NCI-H1694 treated with DMSO at 0.1 percent for 48 hours (cell line): ENCODE results near the gene QRICH1.

Experiments used
- DNase-seq: peaks from one replicate; lab custom pipeline; 2025; lab: John Stamatoyannopoulos, UW

QRICH1 gene

DNA sequence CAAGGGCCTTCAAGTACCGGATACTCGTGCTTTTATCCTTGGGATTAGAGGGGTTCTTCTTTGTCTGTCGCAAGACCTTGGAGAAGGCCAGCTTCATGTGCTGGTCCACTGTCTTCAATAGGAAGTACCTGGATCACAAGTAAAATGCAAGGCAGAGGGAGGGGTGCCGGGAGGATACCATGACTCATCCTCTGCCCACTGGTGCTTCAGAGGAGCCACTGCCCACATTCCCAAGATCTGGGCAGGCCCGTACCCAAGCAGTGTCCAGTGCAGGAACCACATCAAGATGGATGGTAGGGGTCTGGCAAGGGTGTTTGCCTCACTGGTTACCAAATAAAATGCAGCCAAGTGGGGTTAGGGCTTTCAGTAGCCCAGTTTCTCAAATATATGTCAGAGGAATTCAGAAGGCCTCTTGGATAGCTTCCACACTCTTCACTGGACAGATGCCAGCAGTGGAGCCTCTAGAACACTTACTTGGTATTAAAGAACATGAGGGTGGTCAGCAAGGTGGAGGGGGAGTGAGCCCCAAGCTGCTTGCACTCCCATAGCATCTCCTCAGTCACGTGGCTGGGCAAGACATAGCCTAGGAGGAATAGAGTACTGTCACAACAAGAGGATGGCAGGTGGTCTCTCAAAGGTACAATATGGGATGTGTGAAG is 61.1 kb downstream of the QRICH1 start:
- no peak for DNase-seq

- no peak for DNase-seq
Measured at GRCh38 chr3:49030321-49030720, 63.5 kb downstream of the QRICH1 start.

GRCh38 chr3:49029563-49029884 is 64.3 kb downstream of the QRICH1 start:
- no peak for DNase-seq

- DNase-seq: peak; percentile 68
Measured at GRCh38 chr3:49028673-49029562, 65.0 kb downstream of the QRICH1 start, which contains the start of gene IMPDH2. TSS of gene IMPDH2 (minus strand) at chr3:49029398. CDS start at chr3:49029350, 48 bp downstream.

DNA sequence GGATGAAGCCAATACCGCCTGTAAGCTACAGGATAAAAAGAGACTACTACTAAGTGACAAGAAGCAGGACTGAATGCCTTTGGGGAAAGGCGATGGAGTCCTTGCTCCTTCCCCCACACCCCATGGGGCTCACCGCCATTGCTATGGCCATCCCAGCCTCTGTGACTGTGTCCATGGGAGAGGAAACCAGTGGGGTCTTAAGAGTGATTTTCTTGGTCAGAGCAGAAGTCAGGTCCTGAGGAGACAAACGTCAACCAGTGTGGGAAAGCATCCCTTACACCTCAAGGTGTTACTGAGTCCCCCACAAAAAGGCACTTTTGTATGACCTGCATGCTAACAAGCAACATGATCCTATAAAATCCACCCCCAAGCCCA is 65.6 kb downstream of the QRICH1 start:
- DNase-seq: no peak

- DNase-seq: no peak
Measured at GRCh38 chr3:49027634-49028033, 66.2 kb downstream of the QRICH1 start.

GRCh38 chr3:49026536-49026935 is 67.3 kb downstream of the QRICH1 start:
- no peak for DNase-seq

DNA sequence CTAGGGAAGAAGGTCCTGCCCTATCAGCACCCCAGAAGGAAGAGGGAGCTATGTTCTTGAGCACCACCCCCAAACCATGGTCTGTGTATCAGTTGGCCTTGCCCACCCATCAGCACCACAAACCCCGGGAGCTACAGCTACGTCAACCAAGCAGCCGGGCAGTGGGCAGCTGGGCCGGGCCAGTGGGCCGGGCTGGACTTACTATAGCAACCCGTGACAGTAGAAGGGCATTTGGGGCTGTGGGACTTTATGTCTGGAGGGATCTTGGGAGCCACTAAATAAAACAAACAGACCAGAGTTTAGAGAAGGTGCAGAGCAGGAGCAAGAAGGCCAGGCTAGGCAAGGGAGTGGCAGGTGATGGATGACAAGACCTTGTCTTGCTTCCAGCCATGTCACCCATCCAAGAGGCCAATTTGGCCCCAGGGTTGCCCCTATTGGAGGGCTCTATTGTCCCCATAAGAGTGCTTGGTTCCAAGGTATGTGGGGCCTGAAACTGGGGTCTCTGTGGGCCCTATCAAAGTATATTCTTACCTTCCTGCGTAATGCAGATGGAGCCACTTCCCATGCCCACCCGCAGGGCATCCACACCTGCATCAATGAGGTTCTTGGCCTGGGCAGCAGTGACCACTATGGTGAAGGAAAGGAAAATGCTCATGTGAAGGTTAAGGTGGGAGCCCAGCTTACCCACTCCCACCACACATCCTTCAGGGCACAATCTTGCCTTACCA is 67.9 kb downstream of the QRICH1 start:
- DNase-seq: no peak

DNA sequence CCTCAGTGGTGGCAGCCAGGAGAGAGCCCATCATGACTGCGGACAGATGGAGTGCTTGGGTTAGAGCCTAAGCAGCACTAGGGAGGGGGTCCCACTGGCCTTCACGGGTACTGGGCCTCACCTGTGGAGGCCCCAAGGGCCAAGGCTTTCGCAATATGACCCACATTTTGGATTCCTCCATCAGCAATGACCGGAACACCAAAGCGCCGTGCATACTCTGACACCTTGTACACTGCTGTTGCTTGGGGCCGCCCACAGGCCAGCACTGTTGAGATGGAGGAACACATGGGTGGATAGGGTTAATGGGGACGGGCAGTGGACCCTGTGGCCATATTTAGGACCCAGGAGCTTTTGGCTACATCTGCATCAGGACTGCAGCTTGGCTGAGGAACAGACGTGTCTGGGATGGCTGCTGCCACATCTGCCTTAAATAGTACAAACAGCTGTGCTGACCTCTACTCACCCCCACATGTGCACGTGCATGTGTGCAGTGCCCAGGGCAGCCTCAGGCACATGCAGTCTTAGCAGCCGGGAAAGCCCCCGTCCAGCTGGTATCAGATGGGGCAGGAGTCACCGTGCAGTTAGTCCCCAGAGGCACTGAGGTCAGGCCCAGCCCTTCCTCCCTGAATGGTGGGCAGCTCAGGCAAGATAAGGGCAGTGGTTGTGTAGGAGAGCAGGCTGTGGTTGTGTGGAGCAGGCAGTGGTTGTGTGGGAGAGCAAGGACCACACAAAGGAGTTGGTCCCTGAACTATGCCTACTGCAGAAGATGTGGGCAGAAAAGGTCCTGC is 68.7 kb downstream of the QRICH1 start:
- no peak for DNase-seq

DNA sequence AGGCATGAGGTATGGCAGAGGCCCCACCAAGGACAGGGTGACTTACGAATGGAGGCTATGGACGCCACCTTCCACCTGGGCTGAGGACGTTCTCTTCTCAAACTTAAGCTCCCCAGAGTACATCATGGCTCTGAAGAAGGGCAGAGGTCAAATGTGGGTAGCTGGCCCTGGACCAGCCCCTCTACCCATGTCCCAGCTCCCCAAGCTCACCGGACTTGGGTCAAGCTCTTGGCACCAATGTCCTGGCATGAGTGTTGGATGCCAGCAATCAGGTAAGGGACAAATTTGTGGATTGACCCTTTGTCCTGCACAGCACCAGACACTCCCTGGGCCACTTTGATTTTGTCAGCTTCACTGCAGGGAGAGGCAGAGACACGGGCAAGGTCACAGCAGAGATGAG is 69.4 kb downstream of the QRICH1 start:
- no peak for DNase-seq

DNA sequence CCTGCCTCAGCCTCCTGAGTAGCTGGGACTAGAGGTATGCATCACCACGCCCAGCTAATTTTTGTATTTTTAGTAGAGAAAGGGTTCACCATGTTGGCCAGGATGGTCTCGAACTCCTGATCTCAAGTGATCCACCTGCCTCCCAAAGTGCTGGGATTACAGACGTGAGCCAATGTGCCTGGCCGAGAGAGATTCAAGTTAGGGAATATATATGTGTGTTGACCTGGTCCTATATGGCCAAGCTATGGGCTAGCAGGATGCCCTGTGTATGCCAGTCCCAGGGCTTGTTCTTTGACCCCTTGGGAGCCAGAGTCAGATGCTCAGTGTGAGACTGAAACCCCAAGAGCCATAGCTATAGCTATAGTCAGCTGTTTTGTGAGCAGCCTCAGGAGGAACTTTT is 70.1 kb downstream of the QRICH1 start:
- no peak for DNase-seq

- DNase-seq: no peak
Measured at GRCh38 chr3:49022688-49023171, 71.1 kb downstream of the QRICH1 start.

- DNase-seq: peak; percentile 36
Measured at GRCh38 chr3:49021813-49022687, 71.8 kb downstream of the QRICH1 start, which contains the start of gene NDUFAF3. TSS of gene NDUFAF3 (plus strand) at chr3:49022121. CDS start at chr3:49022145, 24 bp downstream.

DNA sequence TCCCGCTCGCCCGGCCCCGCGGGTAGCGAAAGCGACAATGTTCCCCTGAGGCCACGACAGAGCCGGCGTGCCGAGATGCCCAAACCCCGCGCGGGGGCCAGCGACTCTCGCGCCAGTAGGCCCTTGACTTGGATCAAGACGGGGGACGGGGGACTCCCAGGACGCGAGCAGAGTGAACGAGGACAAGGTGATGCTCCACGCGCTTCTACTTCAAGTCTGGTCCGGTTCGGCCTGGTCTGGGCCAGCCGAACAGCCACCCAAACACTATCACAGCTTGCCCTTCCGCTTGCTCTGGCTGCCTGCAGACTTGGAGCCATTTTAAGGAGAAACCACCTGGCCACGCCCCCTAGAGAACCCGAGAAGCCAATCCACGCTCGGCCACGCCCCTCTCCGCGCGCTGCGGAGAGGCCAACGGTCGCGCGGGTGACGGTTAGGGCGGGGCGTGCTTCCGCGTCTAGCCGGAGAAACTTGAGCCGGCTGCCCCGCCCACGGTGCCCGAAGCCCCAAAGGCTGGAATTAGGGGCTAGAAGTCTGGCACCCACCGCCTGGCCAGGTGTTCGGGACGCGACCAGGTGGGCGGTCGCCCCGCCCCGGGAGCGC is 72.6 kb downstream of the QRICH1 start:
- peak; percentile 66 for DNase-seq

DNA sequence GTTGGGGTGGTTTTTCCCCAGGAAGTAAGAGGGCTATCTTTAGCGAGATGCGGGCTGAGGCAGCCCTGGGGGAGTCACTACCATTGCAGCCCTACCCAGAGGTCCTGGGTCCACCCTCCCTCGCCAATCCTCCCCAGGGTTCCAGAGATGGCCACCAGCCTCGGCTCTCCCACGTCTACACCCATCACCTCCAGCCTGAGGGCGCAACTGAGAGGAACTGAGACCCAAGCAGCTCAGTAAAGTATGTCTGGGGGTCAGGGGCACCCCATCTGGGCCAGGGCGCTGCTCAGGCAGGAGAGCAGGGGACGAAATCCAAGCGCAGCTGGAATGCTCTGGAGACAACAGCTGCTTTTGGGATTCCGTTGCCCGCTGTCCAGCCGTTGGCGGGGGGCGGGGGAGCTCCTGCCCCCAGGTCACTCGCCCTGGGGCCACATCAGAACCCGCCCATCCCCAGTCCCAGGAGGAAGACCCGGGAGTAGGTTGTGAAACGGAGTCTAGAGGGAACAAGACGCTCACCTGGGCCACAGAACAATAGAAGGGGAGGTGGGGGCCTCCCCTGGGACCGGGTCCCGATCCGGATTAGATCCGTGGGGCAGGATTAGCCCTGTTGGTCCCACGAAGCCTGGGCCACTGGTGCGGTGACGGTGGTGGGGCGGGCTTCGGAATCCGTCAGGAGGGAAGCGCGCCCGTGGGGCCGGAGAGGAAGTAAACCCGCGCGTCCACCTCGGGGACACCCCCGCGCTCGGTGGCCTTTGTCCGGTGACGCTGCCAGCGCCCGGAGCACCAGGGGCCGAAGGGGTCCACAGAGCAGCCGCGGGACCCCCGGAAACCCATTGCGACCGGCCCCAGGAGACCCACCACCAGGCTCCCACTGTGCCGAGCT is 73.3 kb downstream of the QRICH1 start:
- no peak for DNase-seq

DNA sequence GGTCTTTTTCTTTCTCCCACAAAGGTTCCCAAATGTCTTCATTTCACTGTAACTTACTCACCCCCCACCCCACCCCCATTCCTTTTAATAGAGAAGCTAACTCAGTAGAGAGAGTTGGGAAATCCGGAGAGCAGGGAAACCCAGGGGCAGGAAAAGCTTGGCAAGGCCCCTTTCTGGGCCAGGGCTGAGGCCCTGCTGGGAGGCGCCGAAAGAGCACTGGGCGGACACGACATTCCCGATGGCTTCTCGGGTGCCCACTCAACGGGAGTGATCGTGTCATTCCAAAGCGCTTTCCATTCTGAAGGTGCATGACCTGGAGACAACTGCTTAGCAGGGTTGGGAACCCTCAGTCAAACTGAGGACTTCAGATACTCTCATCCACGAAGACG is 73.9 kb downstream of the QRICH1 start:
- DNase-seq: no peak

DNA sequence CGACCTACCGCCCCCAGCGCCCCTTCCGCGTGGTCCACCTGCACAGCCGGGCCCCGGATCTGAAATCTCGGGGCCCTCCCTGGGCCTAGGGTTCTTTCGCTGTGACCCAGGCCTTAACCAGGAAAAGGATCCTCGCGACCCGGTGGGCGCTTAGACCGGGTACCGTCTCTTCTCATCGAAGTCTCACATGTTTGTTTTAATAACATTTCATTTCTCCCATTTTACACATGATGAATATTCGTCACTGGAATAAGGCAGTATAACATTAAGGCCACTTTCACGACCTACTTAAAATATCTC is 75.2 kb downstream of the QRICH1 start:
- no peak for DNase-seq

GRCh38 chr3:49017971-49018706 is 75.7 kb downstream of the QRICH1 start, which contains the start of gene DALRD3:
TSS of gene DALRD3 (minus strand) at chr3:49018580. CDS start at chr3:49018564, 16 bp downstream.
- no peak for DNase-seq
